Myometrial cell (primary cell): ENCODE measurements around the gene EI24. TPM values are rescaled to one million over a fixed set of nuclear protein-coding genes. Genes with fewer than 3 reads are reported as not detected.

Source experiments
- total RNA-seq: library from RNA; depleted of rRNA; stranded (reverse); fragments of >200 nt; gene quantifications from 2 replicates; pipeline ENCODE4 v1.2.3, GENCODE V29; 2015

Gene EI24
- 103 and 121 TPM in 2 replicates for total RNA-seq

DNA sequence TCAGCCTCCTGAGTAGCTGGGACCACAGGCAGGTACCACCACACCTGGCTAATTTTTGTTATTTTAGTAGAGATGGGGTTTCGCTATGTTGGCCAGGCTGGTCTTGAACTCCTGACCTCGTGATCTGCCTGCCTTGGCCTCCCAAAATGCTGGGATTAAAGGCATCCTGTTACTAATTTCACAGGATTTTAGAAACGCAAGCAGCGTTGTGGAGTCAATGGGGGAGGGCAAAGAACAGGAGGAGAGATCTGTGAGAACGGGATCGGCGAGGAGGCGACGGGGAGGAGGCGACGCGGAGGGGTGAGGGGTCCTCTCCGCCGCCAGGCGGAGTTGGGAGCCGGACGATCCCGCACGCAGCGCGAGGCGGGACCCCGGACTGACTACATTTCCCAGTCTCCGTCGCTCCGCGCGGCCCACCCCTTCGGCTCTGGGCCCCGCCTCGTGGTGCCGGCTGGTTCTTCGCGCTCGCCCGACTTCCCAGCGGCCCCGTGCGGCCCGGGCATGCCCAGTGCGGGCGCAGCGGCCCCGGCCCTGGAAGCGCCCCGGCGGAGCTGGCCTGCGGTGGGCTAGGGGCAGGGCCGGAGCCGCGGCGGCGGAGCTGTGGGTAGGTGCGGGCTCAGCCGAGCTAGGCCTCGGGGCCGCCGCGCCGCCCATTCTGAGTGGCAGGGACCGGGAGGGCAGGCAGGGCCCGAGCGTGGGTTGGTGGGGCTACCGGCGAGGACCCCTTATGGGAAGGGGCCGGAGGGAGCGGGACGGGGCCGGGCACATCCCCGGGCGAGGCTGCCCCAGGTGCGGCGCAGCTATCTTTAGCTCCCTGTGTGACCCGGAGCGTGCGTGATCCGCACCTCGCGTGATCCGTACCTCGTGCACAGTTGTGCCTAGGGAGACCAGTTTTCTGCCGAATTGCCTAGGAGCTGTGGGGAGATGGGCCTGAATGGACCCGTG is at the start of gene EI24:
EI24 (plus strand) TSS at position 508 of the 945 bp plus-strand sequence. CDS start 3,051 bp downstream, outside the sequence.

DNA sequence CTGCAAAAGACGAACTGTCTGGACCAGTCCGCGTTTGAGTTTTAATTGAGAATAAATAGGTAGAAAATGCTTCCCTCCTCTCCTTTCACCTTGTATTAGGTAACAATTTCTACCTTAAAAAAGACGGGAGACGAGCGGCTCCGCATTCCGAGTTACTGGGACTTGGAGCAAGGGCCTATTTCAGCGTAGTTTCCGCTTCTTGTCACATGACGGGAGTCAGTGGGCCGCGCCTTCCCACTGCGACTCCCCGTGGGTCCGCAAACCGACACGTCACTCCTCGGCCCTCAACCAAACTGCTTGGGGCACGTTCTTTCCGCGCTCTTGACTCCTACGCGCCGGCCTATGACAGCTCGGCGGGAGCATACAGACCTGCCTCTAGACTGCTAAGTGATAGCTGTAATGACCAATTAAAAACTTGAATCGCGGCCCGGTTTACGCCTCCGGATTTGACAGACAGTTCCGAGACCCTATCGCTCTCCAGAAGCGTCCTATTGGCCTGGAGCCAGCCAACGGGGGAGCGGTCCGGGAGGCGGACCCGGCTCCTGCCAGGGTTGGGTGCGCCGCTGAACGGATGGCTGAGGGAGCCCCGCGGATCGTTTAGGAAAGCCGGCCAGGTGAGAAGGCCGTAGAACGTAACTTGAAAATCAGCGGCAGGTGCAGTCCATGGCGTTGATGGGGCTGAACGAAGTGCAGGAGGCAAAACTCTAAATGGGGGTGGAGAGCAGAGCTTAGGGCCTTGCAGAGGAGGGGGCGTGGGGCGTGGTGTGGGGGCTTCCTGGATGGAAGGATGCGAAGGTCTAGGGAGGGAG is 23.2 kb downstream of the EI24 start, which contains the start of gene STT3A:
STT3A (plus strand) TSS at position 548 of the 809 bp plus-strand sequence. CDS start 3,064 bp downstream, outside the sequence.

GRCh38 chr11:125624756-125625213 is 55.5 kb downstream of the EI24 start, which contains the start of gene CHEK1:
TSS of gene CHEK1 (plus strand) at chr11:125625163. CDS start at chr11:125626769, 1,606 bp downstream.

Other genes with a start within 250 kb of the EI24 start
- gene FEZ1, start 73.2 kb upstream of the EI24 start, total RNA-seq: 23.1 and 28.4 TPM in 2 replicates
- gene STT3A, start 23.4 kb downstream of the EI24 start, total RNA-seq: 229 and 270 TPM in 2 replicates
- 25.7 and 38.6 TPM in 2 replicates for gene CHEK1, start 55.7 kb downstream of the EI24 start, total RNA-seq
- not detected in 2 replicates for gene ACRV1, start 111.4 kb downstream of the EI24 start, total RNA-seq
- gene PATE1, start 176.8 kb downstream of the EI24 start, total RNA-seq: not detected in 2 replicates
- not detected in 2 replicates for gene PATE2, start 209.4 kb downstream of the EI24 start, total RNA-seq
- gene PATE3, start 218.7 kb downstream of the EI24 start, total RNA-seq: not detected in 2 replicates